Activated CD4-positive, alpha-beta T cell treated with anti-CD3 and anti-CD28 coated beads for 24 hours (primary cell): ENCODE results near the gene ITGB5.
"Not testable (repeated sequence)": the region's sequence is repeated elsewhere in the genome, so short reads cannot be mapped to it uniquely, and the experiment has no call there.

Source experiments
- DNase-seq, 2 donors: peaks; one replicate each; pipeline ENCODE4 v3.0.0-alpha.2; 2020; ENCODE audit warnings: low read depth in 2 of 2

The ITGB5 gene

DNA sequence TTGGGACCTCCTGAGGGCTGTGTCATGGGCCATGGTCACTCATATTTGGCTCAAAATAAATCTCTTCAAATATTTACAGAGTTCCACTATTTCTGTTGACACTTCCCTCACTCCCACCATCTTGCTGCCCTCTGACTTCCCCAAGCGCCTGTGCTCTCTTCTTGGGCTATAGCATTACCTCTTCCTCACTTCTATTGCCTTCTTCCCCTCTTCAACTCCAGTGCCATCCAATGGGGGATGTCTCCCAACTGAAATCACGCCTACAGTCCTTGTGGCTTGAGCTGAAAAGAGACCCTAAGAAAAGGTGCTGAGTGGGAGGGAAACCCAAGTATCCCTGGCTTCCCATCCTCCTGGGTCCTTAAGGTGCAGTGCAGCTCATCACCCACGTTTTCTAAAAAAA, 135.1 kb downstream of the ITGB5 start:
- no peak for DNase-seq

- no peak for DNase-seq
These were observed 135.7 kb downstream of the ITGB5 start for GRCh38 chr3:124751501-124751900.

DNA sequence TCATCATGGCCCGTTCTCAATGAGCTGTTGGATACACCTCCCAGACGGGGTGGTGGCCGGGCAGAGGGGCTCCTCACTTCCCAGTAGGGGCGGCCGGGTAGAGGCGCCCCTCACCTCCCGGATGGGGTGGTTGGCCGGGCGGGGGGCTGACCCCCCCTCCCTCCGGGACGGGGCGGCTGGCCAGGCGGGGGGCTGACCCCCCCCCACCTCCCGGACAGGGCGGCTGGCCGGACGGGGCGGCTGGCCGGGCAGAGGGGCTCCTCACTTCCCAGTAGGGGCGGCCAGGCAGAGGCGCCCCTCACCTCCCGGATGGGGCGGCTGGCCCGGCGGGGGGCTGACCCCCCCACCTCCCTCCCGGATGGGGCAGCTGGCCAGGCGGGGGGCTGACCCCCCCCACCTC, 137.3 kb downstream of the ITGB5 start:
- DNase-seq, result not testable (repeated sequence)

DNA sequence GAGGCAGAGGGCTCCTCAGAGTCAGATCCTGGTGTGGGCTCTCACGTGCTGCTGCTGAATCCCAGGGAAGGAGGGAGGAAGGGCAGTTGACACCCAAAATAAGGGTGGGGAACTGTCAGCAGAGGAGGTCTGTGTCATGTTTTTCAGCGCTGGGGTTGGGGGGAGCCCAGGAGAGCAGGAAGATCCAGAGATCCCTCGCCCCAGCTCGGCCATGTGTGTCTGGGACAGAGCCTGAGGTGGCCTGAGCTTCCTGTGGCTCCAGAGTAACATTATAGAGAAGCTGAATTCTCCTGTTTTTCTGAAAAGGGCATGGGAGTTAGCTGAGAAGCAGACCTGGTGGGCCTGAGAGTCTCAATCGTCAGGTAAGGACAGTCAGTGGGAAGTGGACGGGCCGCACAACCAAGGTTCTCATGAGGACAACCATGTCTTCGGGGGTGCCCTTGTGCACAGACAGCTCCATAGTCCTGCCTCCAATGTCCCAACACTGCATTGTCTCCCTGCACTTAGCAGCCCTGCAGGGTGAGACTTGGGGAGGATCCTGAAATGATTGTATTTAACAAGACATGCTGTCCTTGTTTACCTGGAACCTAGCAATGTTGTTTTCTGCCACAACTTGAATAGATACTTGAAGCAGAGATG, 138.5 kb downstream of the ITGB5 start:
- no peak for DNase-seq

GRCh38 chr3:124747111-124747981, 139.8 kb downstream of the ITGB5 start:
- DNase-seq, result no peak

DNA sequence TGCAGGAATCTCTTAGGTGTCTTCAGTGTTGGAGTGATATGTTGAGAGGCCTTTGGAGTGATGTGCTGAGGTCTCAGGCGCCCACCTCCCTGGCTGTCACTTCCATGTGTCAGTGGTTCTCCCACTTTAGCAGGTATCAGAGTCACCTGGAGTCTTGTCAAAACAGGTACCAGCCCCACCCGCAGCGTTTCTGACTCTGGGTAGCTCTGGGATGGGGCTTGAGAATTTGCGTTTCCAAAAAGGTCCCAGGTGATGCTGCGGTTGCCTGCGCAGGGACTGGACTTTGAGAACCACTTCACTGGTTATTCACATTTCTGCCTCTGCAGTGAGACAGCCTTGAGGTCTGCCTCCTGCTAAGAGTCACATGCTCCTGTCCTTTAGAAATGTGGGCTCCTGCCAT, 141.4 kb downstream of the ITGB5 start:
- DNase-seq, result no peak

GRCh38 chr3:124741027-124741426, 146.1 kb downstream of the ITGB5 start:
- DNase-seq, result no peak

- no peak for DNase-seq
These were observed 155.4 kb downstream of the ITGB5 start for GRCh38 chr3:124731760-124732159.

- DNase-seq, result no peak
These were observed 156.2 kb downstream of the ITGB5 start for GRCh38 chr3:124730941-124731297.

DNA sequence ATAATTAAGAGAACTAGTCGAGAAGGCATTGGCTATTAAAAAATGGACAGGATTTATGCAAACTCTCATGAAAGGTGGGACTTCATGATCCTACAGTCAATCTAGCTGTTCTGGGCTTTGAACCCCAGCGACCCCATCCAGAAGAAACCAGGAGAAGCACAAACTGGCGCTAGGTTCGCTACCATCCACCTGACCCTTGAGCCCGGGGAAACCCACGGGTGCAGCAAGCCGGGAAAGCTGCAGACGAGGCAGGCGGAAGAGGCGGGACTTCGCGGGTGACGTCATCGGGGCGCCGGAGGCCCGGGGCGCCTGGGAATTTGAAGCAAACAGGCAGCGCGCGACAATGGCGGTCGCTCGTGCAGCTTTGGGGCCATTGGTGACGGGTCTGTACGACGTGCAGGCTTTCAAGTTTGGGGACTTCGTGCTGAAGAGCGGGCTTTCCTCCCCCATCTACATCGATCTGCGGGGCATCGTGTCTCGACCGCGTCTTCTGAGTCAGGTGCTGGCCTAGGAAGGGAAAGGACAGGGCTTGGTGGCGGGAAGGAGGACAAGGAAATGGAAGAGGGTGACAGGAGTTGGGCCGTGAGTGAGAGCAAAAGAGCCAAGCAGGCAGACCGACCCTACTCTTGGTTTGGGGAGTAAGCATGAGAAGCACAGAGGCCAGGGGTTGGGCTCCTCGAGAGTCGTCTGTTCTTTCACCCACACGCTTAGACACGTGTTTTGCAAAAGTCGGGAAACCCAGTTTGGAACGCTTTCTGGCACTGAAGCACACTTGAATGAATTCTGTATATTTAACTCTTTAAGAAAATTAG, 156.8 kb downstream of the ITGB5 start, which contains the start of gene UMPS:
TSS of gene UMPS (plus strand) at position 324 of the 812 bp plus-strand sequence. CDS start at position 344, 20 bp downstream.
- peak; percentile 87 to 94 for DNase-seq

GRCh38 chr3:124722589-124722988, 164.6 kb downstream of the ITGB5 start:
- DNase-seq, result no peak

DNA sequence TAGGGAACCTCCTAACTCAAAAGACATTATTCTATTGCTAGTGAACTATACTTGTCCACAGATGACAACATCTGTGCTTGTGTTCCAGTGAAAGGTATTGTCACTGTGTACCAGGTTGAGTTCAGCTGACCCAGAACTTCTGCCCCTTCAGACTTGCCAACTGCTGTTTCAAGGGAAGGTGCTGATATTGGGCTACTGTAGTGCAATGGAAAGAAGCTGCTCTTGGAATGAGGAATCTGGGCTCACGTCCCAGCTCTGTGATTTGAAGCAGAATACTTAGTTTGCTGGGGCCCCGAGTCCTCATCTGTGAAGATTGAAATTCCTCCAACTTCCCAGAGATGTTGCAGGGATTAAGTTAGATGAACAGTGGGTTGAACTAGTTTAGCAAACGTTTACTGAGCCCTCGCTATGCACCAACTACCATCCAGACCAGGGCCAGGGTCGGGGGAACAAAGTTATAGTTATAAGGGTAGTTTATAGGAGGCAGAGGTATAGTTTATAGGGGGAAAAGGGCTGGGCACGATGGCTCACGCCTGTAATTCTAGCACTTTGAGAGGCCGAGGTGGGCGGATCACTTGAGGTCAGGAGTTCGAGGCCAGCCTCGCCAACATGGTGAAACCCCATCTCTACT, 172.8 kb downstream of the ITGB5 start:
- no peak for DNase-seq
